ENCODE data around the gene RHOBTB3.

GRCh38 chr5:95778713-95779436 is 47.7 kb downstream of the RHOBTB3 start:
- TF ChIP-seq EZH2 (IDR thresholded peaks at IDR 0.05; ENCODE audit: insufficient read depth, low read length), result no peak
- no peak for TF ChIP-seq CTCF (IDR thresholded peaks at IDR 0.05; ENCODE audit: insufficient read depth, low read depth, low read length)

All from astrocyte (in vitro differentiated cells and primary cell).